HG03135 (cell line): ENCODE data around the gene PARM1.

Experiments
- ATAC-seq: cut with Tn5 transposase; IDR thresholded peaks from one replicate; pipeline ENCODE4 v1.9.1; 2021; ENCODE audit warnings: mild to moderate bottlenecking, moderate library complexity; ENCODE audit not compliant: unreplicated experiment

Gene PARM1

GRCh38 chr4:75063433-75063832, 130.5 kb downstream of the PARM1 start:
- no peak for ATAC-seq

DNA sequence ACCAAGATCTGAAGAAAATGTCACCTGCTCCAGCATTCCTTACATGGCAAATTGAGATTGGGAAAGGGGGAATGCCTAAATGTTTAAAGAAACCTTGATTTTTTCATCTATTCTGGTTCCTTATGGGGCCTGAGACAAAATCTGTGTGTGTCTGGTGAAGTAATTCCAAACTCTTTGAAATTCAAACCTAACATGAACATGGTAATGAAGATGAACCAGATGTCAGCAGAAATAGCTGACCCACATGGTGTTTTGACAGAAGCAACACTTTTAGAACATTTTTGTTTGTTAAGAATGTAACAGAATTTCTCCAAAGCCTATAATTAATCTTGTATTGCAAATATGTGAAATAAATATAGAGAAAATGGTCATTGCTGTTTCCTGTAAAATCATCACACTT, 133.0 kb downstream of the PARM1 start:
- ATAC-seq = no peak

DNA sequence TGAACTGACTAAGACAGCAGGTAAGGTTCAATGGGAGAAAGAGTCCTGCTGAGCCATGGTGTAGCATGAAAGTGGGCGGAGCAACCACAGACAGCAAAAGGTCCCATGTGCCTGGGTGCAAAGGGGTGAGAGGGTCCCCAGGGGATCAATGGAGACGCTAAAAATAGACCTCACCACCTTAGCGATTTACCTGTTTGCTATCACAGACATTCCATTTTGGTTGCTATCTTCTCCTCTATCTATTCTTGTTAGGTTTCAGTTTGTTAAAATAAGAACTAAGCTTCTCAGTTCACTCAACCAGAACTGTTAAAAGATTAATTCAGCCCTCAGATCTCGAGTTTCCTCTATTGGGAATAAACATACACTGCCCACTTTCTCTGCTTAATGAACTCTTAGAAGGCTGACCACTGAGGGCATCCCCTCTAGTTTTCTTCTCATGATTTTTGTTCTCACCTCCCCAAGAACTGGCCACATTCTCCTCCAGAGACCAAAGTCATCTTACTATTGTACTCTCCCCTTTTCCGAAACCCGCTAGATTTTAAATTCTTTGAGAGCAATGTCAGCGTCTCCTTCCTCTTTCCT, 136.7 kb downstream of the PARM1 start:
- peak; percentile 69 for ATAC-seq

GRCh38 chr4:75071317-75071716, 138.4 kb downstream of the PARM1 start:
- ATAC-seq = no peak

- ATAC-seq = no peak
Observed at GRCh38 chr4:75080888-75081287, 148.0 kb downstream of the PARM1 start.

DNA sequence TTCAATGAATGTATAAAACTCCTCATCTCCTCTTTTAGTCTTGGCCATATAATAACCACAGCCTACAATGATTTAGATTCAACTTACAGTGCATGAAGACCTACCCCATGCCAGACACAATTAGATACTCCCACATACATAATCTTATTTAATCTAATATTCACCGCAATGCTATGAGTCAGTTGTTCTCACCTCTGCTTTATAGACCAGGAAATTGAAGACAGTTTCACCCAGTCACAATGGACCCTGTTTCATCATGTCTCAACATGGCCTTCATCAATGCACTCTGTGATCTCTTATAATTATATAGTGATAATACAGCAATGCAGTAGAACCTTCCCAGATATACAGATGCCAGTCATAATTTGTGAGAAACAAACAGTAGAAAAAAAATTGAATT, 148.6 kb downstream of the PARM1 start:
- ATAC-seq = no peak

DNA sequence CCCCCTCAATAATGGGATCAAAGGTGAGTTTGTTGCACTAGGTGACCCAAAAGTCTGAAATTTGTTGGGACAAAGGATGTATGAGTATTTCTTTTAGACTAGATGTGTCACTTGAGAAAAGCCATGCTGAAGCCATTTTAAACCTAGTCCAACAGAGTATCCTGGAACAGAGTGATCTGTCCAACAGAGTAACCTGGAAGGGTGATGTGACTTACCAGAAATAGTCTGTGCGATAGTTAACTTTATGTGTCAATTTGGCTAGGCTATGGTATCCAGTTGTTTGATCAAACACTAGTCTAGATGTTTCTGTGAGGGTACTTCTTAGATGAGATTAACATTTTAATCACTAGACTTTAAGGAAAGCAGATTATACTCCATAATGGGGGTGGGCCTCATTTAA, 154.5 kb downstream of the PARM1 start:
- ATAC-seq = no peak

- ATAC-seq = no peak
Observed at GRCh38 chr4:75087865-75088264, 154.9 kb downstream of the PARM1 start.

- ATAC-seq = no peak
Observed at GRCh38 chr4:75089206-75089605, 156.3 kb downstream of the PARM1 start.

- peak; percentile 95 for ATAC-seq
Observed at GRCh38 chr4:75099321-75099720, 166.4 kb downstream of the PARM1 start.
